ENCODE data around the gene NFKBIE.
A peak's percentile ranks its signal among the peaks of the same experiment; 100 is the strongest.
"Not testable (repeated sequence)": the region's sequence is repeated elsewhere in the genome, so short reads cannot be mapped to it uniquely, and the experiment has no call there.

NFKBIE gene

DNA sequence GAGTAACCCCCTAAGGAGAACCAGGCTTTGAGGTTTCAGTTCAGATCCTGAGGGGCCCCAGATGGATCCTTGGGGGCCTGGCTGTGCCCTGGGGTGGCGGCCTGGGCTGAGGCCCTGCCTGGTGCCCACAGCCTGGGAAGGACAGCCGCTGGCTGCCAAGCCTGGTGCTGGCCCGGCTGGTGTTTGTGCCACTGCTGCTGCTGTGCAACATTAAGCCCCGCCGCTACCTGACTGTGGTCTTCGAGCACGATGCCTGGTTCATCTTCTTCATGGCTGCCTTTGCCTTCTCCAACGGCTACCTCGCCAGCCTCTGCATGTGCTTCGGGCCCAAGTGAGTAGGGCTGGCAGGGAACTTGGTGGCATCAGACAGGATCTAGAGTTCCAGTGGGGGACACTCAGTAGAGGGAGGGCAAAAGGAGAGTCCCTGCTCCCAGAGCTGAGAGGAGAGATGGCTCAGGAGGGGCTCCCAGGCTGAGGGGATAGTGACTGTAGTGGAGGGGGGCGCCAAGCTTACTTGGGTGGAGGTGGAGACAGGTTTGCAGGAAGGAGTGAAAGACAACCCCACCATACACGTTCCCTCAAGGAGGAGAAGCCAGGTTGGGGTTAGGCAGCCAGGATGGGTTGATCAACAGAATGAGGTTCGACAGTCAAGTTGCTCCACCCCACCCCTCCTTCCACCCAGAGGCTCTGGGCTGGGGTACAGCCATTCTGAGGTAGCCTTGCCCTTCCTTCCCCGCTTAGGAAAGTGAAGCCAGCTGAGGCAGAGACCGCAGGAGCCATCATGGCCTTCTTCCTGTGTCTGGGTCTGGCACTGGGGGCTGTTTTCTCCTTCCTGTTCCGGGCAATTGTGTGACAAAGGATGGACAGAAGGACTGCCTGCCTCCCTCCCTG lies 32.4 kb downstream of the NFKBIE start:
- no peak for DNase-seq (ENCODE audit: low read depth, low spot score)
- no peak overlapping the region for H3K27ac ChIP-seq

DNA sequence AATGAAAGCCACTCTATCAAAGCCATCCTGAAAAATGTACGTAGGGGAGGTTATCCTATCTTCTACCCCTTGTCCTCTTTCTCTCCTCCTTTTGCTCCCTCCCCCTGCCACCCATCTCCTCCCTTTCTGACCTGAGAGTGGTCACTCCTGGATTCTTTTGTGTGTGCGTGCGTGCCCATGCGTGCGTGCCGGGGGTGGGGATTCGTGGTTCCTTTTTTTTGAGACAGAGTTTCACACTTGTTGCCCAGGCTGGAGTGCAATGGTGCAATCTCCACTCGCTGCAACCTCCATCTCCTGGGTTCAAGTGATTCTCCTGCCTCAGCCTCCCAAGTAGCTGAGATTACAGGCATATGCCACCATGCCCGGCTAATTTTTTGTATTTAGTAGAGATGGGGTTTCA lies 33.9 kb downstream of the NFKBIE start:
- H3K27ac ChIP-seq; DNase-seq (ENCODE audit: low read depth, low spot score): not testable (repeated sequence)

DNA sequence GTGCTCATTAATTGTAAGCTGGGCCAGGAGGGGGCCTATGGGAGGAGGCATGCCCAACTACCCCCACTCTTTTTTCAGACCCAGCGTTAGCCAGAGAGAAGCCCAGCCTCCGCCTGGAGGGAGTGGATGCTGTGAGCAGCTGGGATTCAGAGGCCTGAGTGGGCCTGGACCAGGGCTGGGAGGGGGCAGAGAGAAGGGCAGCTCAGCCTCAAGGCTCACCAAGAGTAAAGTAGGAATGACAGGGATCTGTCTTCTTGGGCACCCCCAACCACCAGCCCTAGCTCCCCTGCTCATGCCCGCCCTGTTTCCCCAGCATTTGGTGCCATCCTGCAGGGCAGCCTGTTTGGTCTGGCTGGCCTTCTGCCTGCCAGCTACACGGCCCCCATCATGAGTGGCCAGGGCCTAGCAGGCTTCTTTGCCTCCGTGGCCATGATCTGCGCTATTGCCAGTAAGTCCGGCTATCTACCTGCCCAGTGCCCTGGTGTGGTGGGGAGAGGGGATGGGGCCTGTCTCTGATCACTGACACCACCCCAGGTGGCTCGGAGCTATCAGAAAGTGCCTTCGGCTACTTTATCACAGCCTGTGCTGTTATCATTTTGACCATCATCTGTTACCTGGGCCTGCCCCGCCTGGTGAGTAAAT lies 35.2 kb downstream of the NFKBIE start:
- DNase-seq (ENCODE audit: low read depth, low spot score): no peak
- no peak overlapping the region for H3K27ac ChIP-seq

DNA sequence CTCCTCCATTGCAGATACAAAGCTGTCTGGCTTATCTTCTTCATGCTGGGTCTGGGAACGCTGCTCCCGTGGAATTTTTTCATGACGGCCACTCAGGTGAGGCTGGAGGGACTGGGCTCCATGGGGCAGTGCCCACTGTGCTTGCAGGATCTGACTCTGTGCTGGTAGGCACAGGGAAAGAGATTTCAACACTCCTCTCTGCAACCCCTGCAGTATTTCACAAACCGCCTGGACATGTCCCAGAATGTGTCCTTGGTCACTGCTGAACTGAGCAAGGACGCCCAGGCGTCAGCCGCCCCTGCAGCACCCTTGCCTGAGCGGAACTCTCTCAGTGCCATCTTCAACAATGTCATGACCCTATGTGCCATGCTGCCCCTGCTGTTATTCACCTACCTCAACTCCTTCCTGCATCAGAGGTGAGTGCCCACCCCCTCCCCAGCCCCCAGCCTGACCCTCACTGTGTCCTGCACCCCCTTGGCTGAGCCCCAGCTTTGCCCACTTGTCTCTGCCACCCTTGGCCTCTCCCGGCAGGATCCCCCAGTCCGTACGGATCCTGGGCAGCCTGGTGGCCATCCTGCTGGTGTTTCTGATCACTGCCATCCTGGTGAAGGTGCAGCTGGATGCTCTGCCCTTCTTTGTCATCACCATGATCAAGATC lies 35.8 kb downstream of the NFKBIE start:
- no peak overlapping the region for H3K27ac ChIP-seq
- no peak for DNase-seq (ENCODE audit: low read depth, low spot score)

DNA sequence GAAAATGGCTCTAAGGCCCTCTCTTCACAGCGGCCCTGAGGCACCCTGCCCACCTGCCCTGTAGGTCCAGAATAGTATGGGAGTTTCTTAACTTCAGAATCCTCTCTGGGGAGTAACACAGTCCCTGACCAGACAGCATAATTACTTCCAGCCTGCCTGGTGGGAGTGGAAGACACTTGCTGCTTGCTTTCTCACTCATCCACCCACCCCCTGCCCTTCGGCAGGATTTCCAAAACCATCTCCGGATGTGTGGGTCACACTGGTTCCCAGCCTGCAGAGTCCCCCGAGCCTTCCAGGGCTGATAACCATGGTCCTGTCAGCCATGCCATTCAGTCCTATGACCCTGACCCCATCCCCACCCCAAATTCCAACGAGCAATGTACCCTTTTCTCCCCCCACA lies 36.5 kb downstream of the NFKBIE start:
- DNase-seq (ENCODE audit: low read depth, low spot score): no peak
- H3K27ac ChIP-seq: no peak overlapping the region

DNA sequence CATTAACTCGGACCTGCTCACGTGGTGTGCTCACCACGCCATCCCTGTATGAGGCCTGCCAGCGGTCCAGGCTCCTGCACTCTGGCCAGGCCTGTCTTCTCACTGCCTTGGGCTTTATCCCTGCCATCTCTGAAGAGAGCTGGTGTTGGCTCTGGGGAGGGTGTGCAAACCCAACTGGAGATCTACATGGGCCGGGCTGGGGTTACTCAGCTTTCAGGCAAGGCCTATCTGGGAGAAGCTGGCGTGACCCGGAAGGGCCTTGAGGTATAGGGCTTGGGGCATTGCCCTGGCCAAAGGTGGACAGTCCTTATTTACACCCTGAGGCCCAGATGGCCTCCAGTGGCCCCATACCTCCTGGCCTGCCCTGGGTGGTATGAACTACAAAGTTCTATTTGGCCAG lies 36.9 kb downstream of the NFKBIE start:
- no peak for DNase-seq (ENCODE audit: low read depth, low spot score)
- no peak overlapping the region for H3K27ac ChIP-seq

DNA sequence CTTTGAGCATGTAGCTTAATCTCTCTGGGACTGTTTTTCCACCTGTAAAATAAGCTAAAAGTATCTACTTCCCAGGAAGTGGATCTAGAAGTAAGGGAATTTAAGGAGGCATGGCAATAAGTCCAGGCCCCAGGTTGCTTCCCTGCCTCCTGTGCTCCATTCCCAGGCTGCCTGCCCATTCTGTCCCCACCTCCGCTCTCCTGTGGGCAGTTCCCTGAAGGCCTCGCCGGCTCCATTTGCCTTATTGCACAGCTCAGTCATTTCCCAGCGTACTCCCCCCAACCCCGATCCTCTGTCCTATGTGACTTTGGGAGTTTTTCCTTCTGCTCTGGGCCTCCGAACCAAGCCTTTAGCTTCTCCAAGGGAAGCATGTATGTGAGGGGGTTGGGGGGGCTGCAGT lies 37.3 kb downstream of the NFKBIE start:
- DNase-seq (ENCODE audit: low read depth, low spot score): no peak
- H3K27ac ChIP-seq: no peak overlapping the region

DNA sequence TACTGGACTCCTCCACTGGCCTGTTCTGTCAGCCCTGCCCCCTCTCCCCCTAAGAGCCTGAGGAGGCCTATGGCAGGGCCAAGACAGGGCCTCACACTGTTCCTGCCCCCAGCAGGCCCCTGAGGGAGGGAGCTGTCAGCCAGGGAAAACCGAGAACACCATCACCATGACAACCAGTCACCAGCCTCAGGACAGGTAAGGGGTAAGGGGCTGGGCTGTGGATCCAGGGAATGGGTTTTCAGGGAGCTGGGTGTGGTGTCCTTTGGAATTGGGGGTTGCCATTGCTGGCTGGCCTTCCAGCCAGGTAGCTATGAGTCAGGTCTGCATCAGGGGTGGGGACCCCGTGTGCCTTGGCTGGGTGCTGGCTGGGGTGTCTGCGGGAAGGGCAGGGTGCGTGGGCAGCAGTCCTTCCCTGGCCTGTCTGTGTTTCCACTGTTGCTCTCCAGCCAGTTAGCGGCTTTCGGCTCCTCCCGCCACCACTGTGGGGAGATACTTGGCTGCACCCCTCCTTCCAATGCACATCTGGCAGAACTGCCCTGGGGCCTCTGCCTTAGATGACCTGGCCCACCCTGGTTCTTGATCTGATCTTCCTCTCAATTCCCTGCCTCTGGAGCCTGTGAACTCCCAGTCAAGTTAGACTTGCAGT lies 38.1 kb downstream of the NFKBIE start:
- no peak overlapping the region for H3K27ac ChIP-seq
- no peak for DNase-seq (ENCODE audit: low read depth, low spot score)

DNA sequence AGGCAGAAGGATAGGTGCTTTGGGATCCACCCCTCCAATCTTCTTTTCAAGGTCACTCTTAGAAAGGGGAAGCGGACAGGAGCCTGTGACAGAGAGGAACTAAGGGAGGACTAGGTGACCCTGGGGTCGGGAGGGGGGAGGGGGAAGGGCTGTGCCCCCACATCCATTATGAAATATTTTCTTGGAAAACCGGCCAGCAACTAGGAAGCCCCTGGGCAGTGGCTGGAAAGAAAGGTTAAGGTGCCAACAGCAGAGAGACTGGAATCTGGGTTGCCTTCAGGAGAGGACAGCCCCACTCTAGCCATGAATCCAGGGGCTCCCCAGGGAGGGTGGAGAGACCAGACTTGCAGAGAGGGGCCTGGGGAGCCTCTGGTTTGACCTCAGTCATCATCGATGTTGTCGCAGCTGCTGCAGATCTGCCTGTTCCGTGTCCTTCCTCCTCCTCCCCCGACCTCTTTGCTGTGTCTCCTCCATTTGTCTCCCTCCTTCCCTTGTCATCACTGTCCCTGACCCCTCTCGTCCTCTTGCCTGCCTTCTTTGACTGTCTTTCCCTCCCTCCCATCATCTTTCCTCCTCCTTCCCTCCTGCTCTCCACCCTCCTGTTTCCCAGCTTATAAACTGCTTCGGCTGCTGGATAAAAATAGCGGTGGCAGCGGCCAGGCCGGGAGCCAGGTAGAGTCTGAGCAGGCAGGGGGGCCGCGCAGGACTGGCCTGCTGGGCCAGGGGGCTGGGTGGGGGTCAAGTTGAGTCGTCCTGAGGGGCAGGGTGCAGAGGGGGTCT lies 38.8 kb downstream of the NFKBIE start:
- no peak for DNase-seq (ENCODE audit: low read depth, low spot score)
- no peak overlapping the region for H3K27ac ChIP-seq

DNA sequence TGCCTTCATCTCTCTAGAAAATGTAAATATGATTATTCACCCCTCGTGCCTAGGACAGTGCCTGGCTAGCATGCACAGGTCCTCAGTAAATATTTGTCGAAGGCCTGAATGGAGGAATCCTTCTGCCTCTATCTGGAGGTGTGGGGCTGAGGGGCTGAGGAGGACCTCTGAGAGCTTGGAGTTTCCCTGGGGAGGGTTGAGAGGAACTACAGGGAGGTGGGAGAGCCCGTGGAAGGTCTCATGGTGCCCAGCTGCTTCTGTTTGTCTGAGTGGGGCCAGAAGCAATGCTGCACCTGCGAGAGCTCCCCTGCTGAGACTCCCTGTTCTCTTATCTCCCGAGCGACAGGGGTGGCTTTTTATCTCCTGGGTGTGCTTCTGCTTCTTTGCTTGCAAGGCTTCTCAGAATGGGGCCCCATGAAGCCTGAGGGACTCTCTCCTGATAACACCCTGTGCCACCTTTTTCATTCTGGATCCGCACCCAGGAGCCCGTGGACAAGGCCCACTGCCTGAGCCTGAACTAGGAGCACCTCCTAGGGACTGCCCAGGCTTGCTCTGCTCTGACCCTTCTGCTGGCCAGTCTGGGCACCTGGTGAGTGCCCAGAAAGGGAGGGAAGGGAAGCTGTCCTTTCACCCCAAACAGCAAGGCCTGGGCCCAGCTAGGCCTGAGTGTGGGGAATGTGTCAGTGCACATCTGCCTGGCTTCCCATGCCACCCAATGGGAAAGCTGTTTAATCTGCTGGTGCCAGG lies 39.6 kb downstream of the NFKBIE start:
- H3K27ac ChIP-seq: no peak overlapping the region

DNA sequence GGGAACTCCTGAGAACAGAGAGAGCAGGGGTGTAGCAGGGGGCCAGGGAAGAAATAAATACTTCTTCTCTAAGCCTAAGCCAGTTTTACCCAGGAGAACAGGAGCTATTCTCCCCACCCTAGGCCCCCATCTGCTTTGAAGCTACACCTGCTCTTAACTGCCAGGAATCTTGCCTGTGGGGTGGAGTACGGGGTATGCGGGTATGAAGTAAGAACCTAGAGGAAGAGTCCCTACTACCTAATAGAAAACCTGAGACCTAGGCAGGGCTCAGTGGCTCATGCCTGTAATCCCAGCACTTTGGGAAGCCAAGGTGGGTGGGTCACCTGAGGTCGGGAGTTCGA lies 40.4 kb downstream of the NFKBIE start:
- H3K27ac ChIP-seq: no peak overlapping the region
- DNase-seq (ENCODE audit: low read depth, low spot score): no peak

More for the DNA sequence above, 39.6 kb downstream of the NFKBIE start:
- DNase-seq (ENCODE audit: low read depth, low spot score): no peak

DNA sequence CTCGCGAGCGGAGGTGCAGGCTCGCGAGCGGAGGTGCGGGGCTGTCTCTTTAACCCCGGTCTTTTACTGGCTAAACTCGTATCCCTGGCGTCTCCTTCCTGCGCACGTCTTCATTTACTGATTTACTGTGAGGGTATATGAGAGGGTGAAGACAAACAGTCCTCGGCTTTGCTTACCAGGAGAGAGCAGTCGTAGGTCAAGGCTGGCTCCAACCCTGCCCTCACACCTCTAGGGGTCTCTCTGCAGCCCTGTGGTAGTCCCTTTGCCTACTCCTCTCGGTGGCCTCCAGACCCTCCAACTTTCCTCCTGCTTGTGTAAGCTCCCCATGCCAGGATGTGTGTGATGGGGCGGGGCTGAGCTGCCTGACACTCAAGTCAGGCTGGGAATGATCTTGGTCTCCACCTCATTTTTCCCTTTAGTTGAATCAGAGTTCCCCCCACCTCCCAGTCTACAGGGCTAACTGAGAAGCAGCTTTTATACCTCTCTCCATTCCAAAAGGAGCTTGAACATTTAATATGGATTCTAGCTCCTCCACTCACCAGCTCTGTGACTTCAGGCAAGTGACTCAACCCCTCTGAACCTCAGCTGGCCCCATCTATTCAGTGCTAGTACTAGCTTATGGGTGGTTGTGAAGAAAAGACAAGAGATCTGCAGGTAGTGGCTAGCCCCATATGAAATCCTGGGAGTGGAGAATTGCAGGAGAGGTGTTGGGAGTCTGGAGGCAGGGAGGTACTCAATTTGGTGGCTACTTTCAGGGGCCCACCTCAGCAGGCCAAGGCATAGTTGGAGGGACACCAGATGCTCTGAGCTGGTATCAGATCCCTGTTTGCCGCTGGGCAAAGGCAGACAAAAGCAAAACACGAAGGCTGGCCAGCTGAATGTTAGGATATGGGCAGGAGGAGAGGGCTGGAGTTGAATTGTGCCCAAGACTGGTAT lies 41.1 kb downstream of the NFKBIE start:
- no peak overlapping the region for H3K27ac ChIP-seq
- no peak for DNase-seq (ENCODE audit: low read depth, low spot score)

DNA sequence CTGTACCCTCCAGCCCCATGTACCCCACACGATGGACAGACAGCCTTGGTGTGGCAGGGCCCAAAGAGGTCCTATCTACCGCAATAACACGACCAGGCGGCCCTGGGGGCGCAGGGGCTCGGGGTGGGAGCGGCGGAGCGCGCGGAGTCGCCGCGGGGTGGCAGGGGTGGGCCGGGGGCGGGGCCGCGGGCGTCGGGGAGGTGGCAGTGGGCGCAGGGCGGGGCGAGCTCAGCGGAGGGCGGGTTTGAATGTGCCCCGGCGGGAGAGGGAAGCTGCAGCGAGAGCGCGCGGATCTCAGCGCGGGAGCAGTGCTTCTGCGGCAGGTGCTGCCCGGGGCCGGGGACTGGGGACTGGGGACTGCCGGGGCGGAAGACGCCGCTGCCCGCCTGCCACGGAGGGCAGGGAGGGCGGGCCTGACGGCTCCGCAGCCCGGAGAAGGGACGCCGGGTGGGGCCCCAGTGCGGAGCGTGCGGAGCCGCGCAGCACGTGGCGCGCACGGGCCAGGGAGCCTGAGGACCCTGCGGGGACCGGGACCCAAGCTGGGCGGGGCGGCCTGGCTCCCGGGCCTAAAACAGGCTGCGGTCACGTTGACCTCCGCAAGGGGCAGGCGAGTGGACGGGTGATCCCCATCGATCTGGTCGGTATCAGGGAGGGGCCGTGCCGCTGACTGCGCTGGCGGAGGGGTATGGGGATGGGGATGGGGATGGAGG lies 41.9 kb downstream of the NFKBIE start, which contains the start of gene SLC29A1:
TSS of gene SLC29A1 (plus strand) at position 277 of the 710 bp plus-strand sequence. CDS start 3,719 bp downstream, outside the sequence.
- DNase-seq (ENCODE audit: low read depth, low spot score): no peak
- no peak within 1 kb of the TSS for H3K27ac ChIP-seq

DNA sequence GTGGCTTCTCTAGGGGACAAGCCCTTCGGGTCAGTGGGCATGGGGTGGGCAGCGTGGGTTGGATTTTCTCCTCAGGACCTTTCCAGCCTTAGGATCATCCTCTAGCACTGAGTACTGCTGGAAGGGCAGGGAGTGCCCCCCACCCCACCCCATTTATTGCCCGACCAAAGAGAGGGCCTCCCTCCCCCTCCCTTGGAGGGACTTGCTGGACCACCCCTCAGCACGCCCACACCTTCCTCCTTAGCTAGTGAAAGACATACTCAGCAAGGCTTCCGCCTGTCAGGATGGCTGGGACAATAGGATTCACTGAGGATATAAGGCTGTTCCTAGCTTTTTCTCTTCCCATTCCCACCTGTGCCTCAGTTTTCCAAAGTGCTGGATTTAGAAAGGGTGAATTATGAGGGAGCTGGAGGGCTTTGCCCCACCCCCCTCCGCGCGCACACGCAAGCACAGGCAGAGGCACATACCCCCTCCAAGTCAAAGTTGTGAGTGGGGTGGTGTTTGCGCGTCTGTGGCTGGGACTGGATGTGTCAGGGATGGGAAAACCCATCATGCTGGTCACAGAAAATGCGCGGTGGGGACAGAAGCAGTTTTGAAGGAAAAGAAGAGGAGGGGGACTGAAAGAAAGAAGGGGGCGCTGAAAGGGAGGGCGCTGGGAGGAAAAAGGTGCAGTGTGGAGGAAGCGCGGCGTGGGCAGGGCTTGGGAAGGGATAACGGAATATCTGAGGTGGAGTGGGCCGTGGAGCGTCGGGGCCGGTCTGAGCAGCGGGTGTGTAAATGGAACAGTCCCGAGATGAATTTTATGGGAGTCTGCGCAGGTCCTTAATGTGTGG lies 42.6 kb downstream of the NFKBIE start:
- H3K27ac ChIP-seq: no peak overlapping the region
- no peak for DNase-seq (ENCODE audit: low read depth, low spot score)

DNA sequence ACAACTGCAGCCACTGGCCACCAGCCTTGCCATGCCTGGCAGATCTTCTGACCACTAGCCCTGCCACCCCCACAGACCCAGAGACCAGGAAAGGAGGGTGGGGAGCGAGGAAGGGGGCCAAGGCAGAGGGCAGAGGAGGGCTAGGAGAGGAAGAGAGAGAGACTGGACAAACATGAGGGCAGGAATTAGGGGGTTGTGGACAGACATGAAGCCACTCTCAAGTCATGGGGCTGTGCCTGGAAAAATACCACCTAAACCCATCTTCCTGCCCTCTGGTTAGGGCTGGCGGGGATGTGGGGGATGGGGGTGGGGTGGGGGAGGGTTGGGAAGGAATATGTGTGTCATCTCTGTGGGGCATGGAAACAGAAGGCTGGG lies 43.4 kb downstream of the NFKBIE start:
- DNase-seq (ENCODE audit: low read depth, low spot score): no peak
- peak overlapping the region; percentile 47 for H3K27ac ChIP-seq

DNA sequence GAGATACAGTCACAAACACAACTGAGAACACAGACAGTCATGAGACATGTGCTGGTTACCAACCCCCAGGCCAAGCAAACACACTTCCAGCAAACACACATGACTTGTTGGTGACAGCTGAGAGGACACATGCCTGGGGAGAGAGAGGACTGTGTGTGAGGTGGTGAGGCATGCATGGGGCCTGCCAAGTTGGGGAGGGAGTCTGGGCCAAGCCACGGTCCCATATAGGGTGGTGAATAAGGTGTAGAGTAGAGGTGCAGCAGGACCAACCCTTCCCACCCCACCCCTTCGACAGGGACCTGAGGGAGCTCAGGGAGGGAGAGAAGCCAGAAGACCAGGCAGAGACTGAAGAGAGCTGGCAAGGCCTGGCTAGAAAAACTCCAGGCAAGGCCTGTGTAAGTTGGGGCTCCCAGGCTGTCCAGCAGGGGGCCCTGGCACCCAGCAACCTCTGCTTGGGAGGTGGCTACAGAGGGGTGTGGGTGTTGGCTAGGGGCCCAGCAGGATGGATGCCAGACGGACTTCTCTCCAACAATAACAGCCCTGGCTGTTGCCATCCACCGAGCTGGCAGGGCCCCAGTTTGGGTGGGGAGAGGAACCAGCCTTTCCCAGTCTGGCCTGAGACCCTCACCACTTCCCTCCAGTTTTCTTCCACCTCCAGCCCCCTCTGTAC lies 43.9 kb downstream of the NFKBIE start:
- DNase-seq (ENCODE audit: low read depth, low spot score): no peak
- peak overlapping the region; percentile 47 for H3K27ac ChIP-seq
